H9 (cell line): ENCODE measurements around the gene EPGN. TPM values are rescaled to one million over a fixed set of nuclear protein-coding genes. Genes with fewer than 3 reads are reported as not detected.

Experiments used
- DNase-seq: peaks from one replicate; pipeline ENCODE4 v3.0.0-alpha.2; 2017
- H2AFZ ChIP-seq: one replicate; pipeline ENCODE4 v1.6.1; 2013; ENCODE audit warnings: mild to moderate bottlenecking, low read length, control low read depth, moderate library complexity
- H2AK5ac ChIP-seq: 2 replicates; pipeline ENCODE4 v1.6.1; 2013; ENCODE audit warnings: low read length, control low read depth, mixed read lengths; ENCODE audit not compliant: insufficient read length
- H2BK120ac ChIP-seq: one replicate; pipeline ENCODE4 v1.6.1; 2013; ENCODE audit warnings: low read depth, mild to moderate bottlenecking, low read length, control low read depth, inconsistent platforms; ENCODE audit not compliant: poor library complexity, severe bottlenecking
- H2BK12ac ChIP-seq: 2 replicates; pipeline ENCODE4 v1.6.1; 2013; ENCODE audit warnings: low read length, control low read depth, mixed read lengths, low read depth; ENCODE audit not compliant: insufficient read length
- H2BK15ac ChIP-seq: 2 replicates; pipeline ENCODE4 v1.6.1; 2013; ENCODE audit warnings: low read depth, low read length, control low read depth
- H2BK20ac ChIP-seq: one replicate; pipeline ENCODE4 v1.6.1; 2013; ENCODE audit warnings: low read depth, mild to moderate bottlenecking, low read length, control low read depth, inconsistent platforms; ENCODE audit not compliant: poor library complexity, severe bottlenecking
- H2BK5ac ChIP-seq: 2 replicates; pipeline ENCODE4 v1.6.1; 2013; ENCODE audit warnings: low read length, control low read depth, mixed read lengths; ENCODE audit not compliant: insufficient read length
- H3K14ac ChIP-seq: 2 replicates; pipeline ENCODE4 v1.6.1; 2013; ENCODE audit warnings: low read length, control low read depth; ENCODE audit not compliant: insufficient read depth
- H3K18ac ChIP-seq: 2 replicates; pipeline ENCODE4 v1.6.1; 2013; ENCODE audit warnings: low read depth, mild to moderate bottlenecking, mixed read lengths, low read length, control low read depth; ENCODE audit not compliant: insufficient read length
- H3K23ac ChIP-seq: 2 replicates; pipeline ENCODE4 v1.6.1; 2013; ENCODE audit warnings: low read length, control low read depth, mixed read lengths, low read depth; ENCODE audit not compliant: insufficient read length
- H3K23me2 ChIP-seq: 2 replicates; pipeline ENCODE4 v1.6.1; 2013; ENCODE audit warnings: low read depth, mild to moderate bottlenecking, mixed read lengths, low read length, control low read depth; ENCODE audit not compliant: insufficient read length, poor library complexity, severe bottlenecking
- H3K27ac ChIP-seq: 2 replicates; pipeline ENCODE4 v1.5.1; 2013; ENCODE audit warnings: low read length, control low read depth, mixed read lengths, low read depth; ENCODE audit not compliant: insufficient read length
- H3K27me3 ChIP-seq: 2 replicates; pipeline ENCODE4 v1.6.1; 2013; ENCODE audit warnings: low read length, control low read depth, inconsistent platforms; ENCODE audit not compliant: insufficient read depth
- H3K4ac ChIP-seq: 2 replicates; pipeline ENCODE4 v1.6.1; 2013; ENCODE audit warnings: low read depth, mild to moderate bottlenecking, control low read depth, inconsistent platforms, low read length, moderate library complexity
- H3K4me1 ChIP-seq: 2 replicates; pipeline ENCODE4 v1.6.1; 2013; ENCODE audit warnings: low read length, control low read depth, inconsistent platforms; ENCODE audit not compliant: insufficient read depth
- H3K4me2 ChIP-seq: 2 replicates; pipeline ENCODE4 v1.6.1; 2013; ENCODE audit warnings: low read length, control low read depth, mixed read lengths; ENCODE audit not compliant: insufficient read length, insufficient read depth
- H3K56ac ChIP-seq: 2 replicates; pipeline ENCODE4 v1.6.1; 2013; ENCODE audit warnings: low read depth, mild to moderate bottlenecking, mixed read lengths, low read length, control low read depth; ENCODE audit not compliant: insufficient read length
- H3K79me1 ChIP-seq: 2 replicates; pipeline ENCODE4 v1.6.1; 2013; ENCODE audit warnings: low read depth, mild to moderate bottlenecking, moderate library complexity, low read length, control low read depth, inconsistent platforms; ENCODE audit not compliant: insufficient read depth, poor library complexity, severe bottlenecking
- H3K79me2 ChIP-seq: 2 replicates; pipeline ENCODE4 v1.6.1; 2013; ENCODE audit warnings: low read length, control low read depth, inconsistent platforms; ENCODE audit not compliant: insufficient read depth
- H3K9ac ChIP-seq: 2 replicates; pipeline ENCODE4 v1.6.1; 2013; ENCODE audit warnings: low read length, control low read depth, mixed read lengths; ENCODE audit not compliant: insufficient read length; ENCODE audit errors: extremely low read depth
- H3K9me3 ChIP-seq: one replicate; pipeline ENCODE4 v1.6.1; 2013; ENCODE audit warnings: low read depth, low read length, inconsistent platforms; ENCODE audit not compliant: control insufficient read depth
- H3T11ph ChIP-seq: one replicate; pipeline ENCODE4 v1.6.1; 2013; ENCODE audit warnings: mild to moderate bottlenecking, low read length, control low read depth, inconsistent platforms
- H4K20me1 ChIP-seq: one replicate; pipeline ENCODE4 v1.6.1; 2013; ENCODE audit not compliant: control insufficient read depth, insufficient read length, insufficient read depth
- H4K5ac ChIP-seq: 2 replicates; pipeline ENCODE4 v1.6.1; 2013; ENCODE audit warnings: low read depth, mild to moderate bottlenecking, mixed read lengths, low read length, control low read depth; ENCODE audit not compliant: insufficient read length
- H4K8ac ChIP-seq: replicated peaks from 2 replicates; pipeline ENCODE4 v1.6.1; 2013; ENCODE audit warnings: low read length, control low read depth, mixed read lengths, low read depth; ENCODE audit not compliant: insufficient read length
- H4K91ac ChIP-seq: 2 replicates; pipeline ENCODE4 v1.6.1; 2013; ENCODE audit warnings: low read depth, mild to moderate bottlenecking, moderate library complexity, mixed read lengths, low read length, control low read depth; ENCODE audit not compliant: insufficient read length
- H3K27ac Mint-ChIP-seq, 3 experiments: 2 replicates in 2 of 3; 3 replicates in 1 of 3; pipeline ENCODE4 v1.8.0; 2020 to 2021; ENCODE audit warnings: mixed read lengths in 3 of 3, mild to moderate bottlenecking in 1 of 3, moderate library complexity in 1 of 3
- H3K27me3 Mint-ChIP-seq: 2 replicates; pipeline ENCODE4 v1.8.0; 2021; ENCODE audit warnings: low read depth, mild to moderate bottlenecking, moderate library complexity, mixed read lengths
- H3K36me3 Mint-ChIP-seq, 3 experiments: 2 replicates in 2 of 3; 3 replicates in 1 of 3; pipeline ENCODE4 v1.8.0; 2020 to 2021; ENCODE audit warnings: low read depth in 3 of 3, mixed read lengths in 3 of 3; ENCODE audit not compliant: insufficient read depth in 1 of 3
- H3K4me1 Mint-ChIP-seq, 2 experiments: 2 replicates each; pipeline ENCODE4 v1.8.0; 2020; ENCODE audit warnings: mixed read lengths in 2 of 2
- H3K4me3 Mint-ChIP-seq, 2 experiments: 2 replicates in 1 of 2; 3 replicates in 1 of 2; pipeline ENCODE4 v1.8.0; 2020 to 2021; ENCODE audit warnings: mild to moderate bottlenecking in 2 of 2, mixed read lengths in 2 of 2, moderate library complexity in 1 of 2
- H3K9me3 Mint-ChIP-seq, 2 experiments: 2 replicates in 1 of 2; 3 replicates in 1 of 2; pipeline ENCODE4 v1.8.0; 2020; ENCODE audit warnings: mild to moderate bottlenecking in 2 of 2, mixed read lengths in 2 of 2, moderate library complexity in 1 of 2
- CTCF ChIP-seq: fragments of 200-600 bp; sonication (generic); conservative IDR thresholded peaks from 3 replicates; pipeline ENCODE4 v1.8.0; 2021; ENCODE audit warnings: antibody characterized with exemption, mild to moderate bottlenecking
- WGBS: extraction: QIAGEN DNeasy Blood & Tissue Kit; methylation state at CpG from one replicate; pipeline ENCODE4 v1.1.7; 2013; ENCODE audit warnings: missing lambda C conversion rate, low lambda C conversion rate, mixed read lengths; ENCODE audit not compliant: insufficient read length; ENCODE audit errors: extremely low coverage; 5-methylcytosine and 5-hydroxymethylcytosine counted together
- total RNA-seq: library from RNA; stranded (reverse); gene quantifications from 2 replicates; pipeline ENCODE4 v1.2.1, GENCODE V29; 2021

Gene EPGN
- total RNA-seq, 1 experiment from 2014 or later, result not detected

- H3K27ac Mint-ChIP-seq, result no peak overlapping the region
- no peak for TF ChIP-seq CTCF
- no peak overlapping the region for H2BK20ac ChIP-seq
Measured at GRCh38 chr4:74325886-74326285, 17.6 kb downstream of the EPGN start.

More at GRCh38 chr4:74325886-74326285, 17.6 kb downstream of the EPGN start:
- no peaks in the 10 kb centered on the region for H3K23me2 ChIP-seq
- no peak overlapping the region for H3K9ac ChIP-seq
- H2AK5ac ChIP-seq, result no peak overlapping the region
- H3K4me2 ChIP-seq, result no peak overlapping the region
- DNase-seq, result no peak
- no peak overlapping the region for H3K14ac ChIP-seq
- no peak overlapping the region for H3K27ac ChIP-seq
- no peak overlapping the region for H3T11ph ChIP-seq
- no peak overlapping the region for H4K8ac ChIP-seq
- H4K20me1 ChIP-seq, result no peaks in the 10 kb centered on the region
- peaks cover 0 to 5% of the 10 kb centered on the region in 2 experiments; a peak in 1 of 5 replicates for H3K9me3 Mint-ChIP-seq
- H2BK15ac ChIP-seq, result no peak overlapping the region
- H3K4me3 Mint-ChIP-seq, result no peak overlapping the region
- H3K4ac ChIP-seq, result no peak overlapping the region
- peaks cover 19% of the 10 kb centered on the region in 2 experiments for H3K4me1 Mint-ChIP-seq
- no peaks in the 10 kb centered on the region for H3K27me3 Mint-ChIP-seq
- H3K9me3 ChIP-seq, result no peaks in the 10 kb centered on the region
- H2BK120ac ChIP-seq, result no peak overlapping the region
- H3K4me1 ChIP-seq, result peaks cover under 1% of the 10 kb centered on the region; the same call in 1 of the 2 replicates
- no CpG with 5 or more reads among the region's 2 CpGs for WGBS
- no peak overlapping the region for H4K5ac ChIP-seq
- no peak overlapping the region for H2BK12ac ChIP-seq
- no peaks in the 10 kb centered on the region for H3K27me3 ChIP-seq
- no peak overlapping the region for H3K23ac ChIP-seq
- no peak overlapping the region for H3K18ac ChIP-seq
- peaks cover 0 to 4% (median 0%) of the 10 kb centered on the region in 3 experiments; a peak in 1 of 7 replicates for H3K36me3 Mint-ChIP-seq
- H2AFZ ChIP-seq, result no peak overlapping the region
- no peaks in the 10 kb centered on the region for H3K79me1 ChIP-seq
- H3K56ac ChIP-seq, result no peak overlapping the region
- no peaks in the 10 kb centered on the region for H3K79me2 ChIP-seq
- no peak overlapping the region for H4K91ac ChIP-seq
- H2BK5ac ChIP-seq, result no peak overlapping the region
